Heart right ventricle (tissue), 16 donors: ENCODE measurements around the gene R3HDM4. TPM values are rescaled to one million over a fixed set of nuclear protein-coding genes. Genes with fewer than 3 reads are reported as not detected.

Experiments
- ATAC-seq, 8 donors: fragments of 200-7000 bp; cut with Tn5 transposase; one replicate each; pipeline ENCODE4 v1.9.1; 2020; ENCODE audit warnings: mild to moderate bottlenecking in 8 of 8, moderate library complexity in 8 of 8, moderate number of reproducible peaks in 1 of 8
- DNase-seq, 2 donors: peaks; one replicate each; pipeline ENCODE4 v3.0.0-alpha.2; 2020
- H3K27ac ChIP-seq, 10 donors: fragments of 200-600 bp; sonication (generic) in 2 of 10; one replicate each; pipeline versions ENCODE4 v1.5.0 to v1.8.0; 2020 to 2022; ENCODE audit warnings: mild to moderate bottlenecking in 3 of 10
- H3K27me3 ChIP-seq, 7 donors: fragments of 200-600 bp; one replicate each; pipeline ENCODE4 v1.8.0; 2021 to 2022; ENCODE audit warnings: mild to moderate bottlenecking in 2 of 7
- H3K36me3 ChIP-seq, 9 donors: fragments of 200-600 bp; sonication (generic) in 1 of 9; one replicate each; pipeline versions ENCODE4 v1.5.0 to v1.8.0; 2020 to 2022; ENCODE audit warnings: mild to moderate bottlenecking in 2 of 9
- H3K4me1 ChIP-seq, 9 donors: fragments of 200-600 bp; sonication (generic) in 1 of 9; one replicate each; pipeline versions ENCODE4 v1.5.0 to v1.8.0; 2020 to 2022; ENCODE audit warnings: mild to moderate bottlenecking in 4 of 9
- H3K4me3 ChIP-seq, 10 donors: fragments of 200-600 bp; sonication (generic) in 2 of 10; one replicate each; pipeline versions ENCODE4 v1.5.0 to v1.8.0; 2020 to 2022; ENCODE audit warnings: mild to moderate bottlenecking in 7 of 10, moderate library complexity in 2 of 10
- H3K9me3 ChIP-seq, 11 donors: fragments of 200-600 bp in 10 of 11; sonication (generic) in 2 of 11; one replicate each; pipeline versions ENCODE4 v1.5.0 to v1.8.0; 2013 to 2022; ENCODE audit warnings: mild to moderate bottlenecking in 2 of 11, control low read depth in 1 of 11, moderate library complexity in 1 of 11
- WGBS, 2 donors: extraction: QIAGEN DNeasy Blood & Tissue Kit; methylation state at CpG; one replicate each; pipeline ENCODE4 v1.1.7; 2013; ENCODE audit warnings: inconsistent platforms in 1 of 2; 5-methylcytosine and 5-hydroxymethylcytosine counted together
- intact Hi-C, 10 donors: fragments of 100-400 bp; cut with DNase I; formaldehyde crosslinking; loops; one replicate each; pipeline versions ENCODE4 v1.11.1 to v1.14.2; 2022
- long read RNA-seq, 3 donors: library from polyadenylated mRNA; unstranded; transcript quantifications; one replicate each; pipeline ENCODE4 v2.0.0, GENCODE V29; 2020 to 2021
- polyA plus RNA-seq, 2 donors: library from polyadenylated mRNA; stranded (reverse); fragments of 200-250 nt; gene quantifications; one replicate each; pipeline ENCODE4 v1.2.3, GENCODE V29; 2013
- total RNA-seq, 10 donors: library from RNA; stranded (reverse); fragmentation: NEBNext Ultra II Directional in 3 of 10; extraction: Animal tissue kit (Norgen Biotek cat#: 25700) in 3 of 10; gene quantifications; one replicate each; pipeline versions ENCODE4 v1.2.1 to v1.2.4, GENCODE V29; 2021 to 2023
- TF ChIP-seq, protein P1 (sequence below), 9 donors: fragments of 200-600 bp; sonication (generic) in 2 of 9; IDR thresholded peaks; one replicate each; pipeline versions ENCODE4 v1.5.0 to v1.8.0; 2021 to 2022; ENCODE audit warnings: antibody characterized with exemption in 9 of 9, mild to moderate bottlenecking in 5 of 9, moderate library complexity in 1 of 9
- donor health status: Arrhythmogenic right ventricular cardiomyopathy.
- donor health status: ischemic (EF 13 %, LVEDD 7.1; RV severe dilation, severe dysfunction).
- donor health status: healthy with polysubstance abuse.
- donor health status: DM: no; HTN: yes; CAD: no.
- donor health status: DM: no; HTN: no; CAD: no.
- donor health status: ischemic (EF 25% LVEDD 6.9; RV normal size, moderate dysfunction).
- donor health status: ischemic (EF 25% LVEDD 5.7; RV mildly dilated, moderate dysfunction).
- donor health status: healthy.
- donor health status: DM: yes; HTN: yes; CAD: no.
- donor health status: Ischemic cardiomyopathy.
- donor health status: ischemic (EF 35%, LVEDD 5.7; RV mildly dilated, moderate dysfunction).
- donor health status: nonischemic (EF 11% LVEDD 7.7; RV severe dilation, severe dysfunction).
- donor health status: DM: yes; HTN: yes; CAD: no.
- donor health status: PGD.
- donor health status: ischemic (EF 29% LVEDD 5.4; RV normal size, mild dysfunction).
- donor health status: nonischemic (EF 23%, LVEDD 6.1; RV moderate dilation, normal function).

The R3HDM4 gene
- total RNA-seq, result 10 to 100 TPM; 16.3 to 30.6 (median 19.9) TPM
- 10 to 100 TPM; 34.5 to 49.8 TPM for polyA plus RNA-seq
- long read RNA-seq, donor 1, partial matches to known transcripts, result 1 of 4 reads
- long read RNA-seq, donor 1, other reads (novel, unspliced or antisense), result 1 of 4 reads
- long read RNA-seq, donor 2, partial matches to known transcripts, result 1 of 7 reads
- long read RNA-seq, donor 2, other reads (novel, unspliced or antisense), result 3 of 7 reads
- long read RNA-seq, donor 3, partial matches to known transcripts, result 1 of 8 reads
- long read RNA-seq, donor 3, other reads (novel, unspliced or antisense), result 3 of 8 reads

DNA sequence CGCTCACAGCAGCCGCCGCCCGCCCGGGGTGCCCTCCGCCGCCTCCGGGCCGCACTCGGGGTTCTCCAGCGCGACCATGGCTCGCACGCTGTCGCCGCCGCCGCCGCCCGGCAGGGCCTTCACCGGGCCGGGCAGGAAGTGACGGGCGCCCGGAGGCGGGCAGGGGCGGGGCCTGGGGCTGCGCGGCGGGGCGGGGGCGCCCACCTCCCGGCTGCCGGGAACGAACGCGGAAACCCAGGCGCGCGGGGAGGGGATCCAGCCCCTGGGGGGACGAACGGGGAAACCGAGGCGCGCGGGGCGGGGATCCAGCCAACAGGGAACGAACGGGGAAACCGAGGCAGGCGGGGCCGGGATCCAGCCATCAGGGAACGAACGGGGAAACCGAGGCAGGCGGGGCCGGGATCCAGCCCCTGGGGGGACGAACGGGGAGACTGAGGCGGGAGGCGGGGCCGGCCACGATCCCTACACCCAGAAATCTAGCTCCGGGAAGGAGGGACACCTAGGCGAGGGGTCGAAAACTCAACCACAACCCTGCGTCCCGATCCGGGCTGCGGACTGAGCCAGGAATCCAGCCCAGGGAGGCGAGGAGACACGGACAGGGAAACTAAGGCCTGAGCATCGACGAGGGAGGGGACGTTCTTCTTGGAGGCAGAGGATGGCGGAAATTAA lies at the start of gene R3HDM4:
R3HDM4 (minus strand) TSS at position 140 of the 669 bp plus-strand sequence; CDS start at position 78, 62 bp downstream.
- Histone ChIP-seq H3K4me3 (peak within 1 kb of the TSS; percentile 70 to 99 (median 88)), H3K4me1 (peaks cover 13 to 59% (median 22%) of the 10 kb centered on the region in 9 donors), H3K27me3 (peaks cover 11 to 24% (median 22%) of the 10 kb centered on the region in 7 donors), H3K9me3 (no peaks in the 10 kb centered on the region), H3K27ac (peak within 1 kb of the TSS; percentile 70 to 99 (median 92)), H3K36me3 (peaks cover 0 to 3% (median 0%) of the 10 kb centered on the region in 9 donors)
- TF ChIP-seq, protein P1, sequence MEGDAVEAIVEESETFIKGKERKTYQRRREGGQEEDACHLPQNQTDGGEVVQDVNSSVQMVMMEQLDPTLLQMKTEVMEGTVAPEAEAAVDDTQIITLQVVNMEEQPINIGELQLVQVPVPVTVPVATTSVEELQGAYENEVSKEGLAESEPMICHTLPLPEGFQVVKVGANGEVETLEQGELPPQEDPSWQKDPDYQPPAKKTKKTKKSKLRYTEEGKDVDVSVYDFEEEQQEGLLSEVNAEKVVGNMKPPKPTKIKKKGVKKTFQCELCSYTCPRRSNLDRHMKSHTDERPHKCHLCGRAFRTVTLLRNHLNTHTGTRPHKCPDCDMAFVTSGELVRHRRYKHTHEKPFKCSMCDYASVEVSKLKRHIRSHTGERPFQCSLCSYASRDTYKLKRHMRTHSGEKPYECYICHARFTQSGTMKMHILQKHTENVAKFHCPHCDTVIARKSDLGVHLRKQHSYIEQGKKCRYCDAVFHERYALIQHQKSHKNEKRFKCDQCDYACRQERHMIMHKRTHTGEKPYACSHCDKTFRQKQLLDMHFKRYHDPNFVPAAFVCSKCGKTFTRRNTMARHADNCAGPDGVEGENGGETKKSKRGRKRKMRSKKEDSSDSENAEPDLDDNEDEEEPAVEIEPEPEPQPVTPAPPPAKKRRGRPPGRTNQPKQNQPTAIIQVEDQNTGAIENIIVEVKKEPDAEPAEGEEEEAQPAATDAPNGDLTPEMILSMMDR (IDR thresholded peaks at IDR 0.05), result no peak
- DNase-seq (peak; percentile 82 to 85), ATAC-seq (peak; percentile 88 to 95 (median 92))
- 0 to 1% methylated on average over 60 to 76 of the region's 76 CpGs for WGBS, 2 donors
- intact Hi-C loops, result loop anchor here in 2 of 10 donors (1.0 to 2.0 kb wide), 2 partner anchors 20 to 50 kb away; partner anchors contain the start of genes MED16 (in 1 of the 2) and RNU6-9 (in 1 of the 2)

DNA sequence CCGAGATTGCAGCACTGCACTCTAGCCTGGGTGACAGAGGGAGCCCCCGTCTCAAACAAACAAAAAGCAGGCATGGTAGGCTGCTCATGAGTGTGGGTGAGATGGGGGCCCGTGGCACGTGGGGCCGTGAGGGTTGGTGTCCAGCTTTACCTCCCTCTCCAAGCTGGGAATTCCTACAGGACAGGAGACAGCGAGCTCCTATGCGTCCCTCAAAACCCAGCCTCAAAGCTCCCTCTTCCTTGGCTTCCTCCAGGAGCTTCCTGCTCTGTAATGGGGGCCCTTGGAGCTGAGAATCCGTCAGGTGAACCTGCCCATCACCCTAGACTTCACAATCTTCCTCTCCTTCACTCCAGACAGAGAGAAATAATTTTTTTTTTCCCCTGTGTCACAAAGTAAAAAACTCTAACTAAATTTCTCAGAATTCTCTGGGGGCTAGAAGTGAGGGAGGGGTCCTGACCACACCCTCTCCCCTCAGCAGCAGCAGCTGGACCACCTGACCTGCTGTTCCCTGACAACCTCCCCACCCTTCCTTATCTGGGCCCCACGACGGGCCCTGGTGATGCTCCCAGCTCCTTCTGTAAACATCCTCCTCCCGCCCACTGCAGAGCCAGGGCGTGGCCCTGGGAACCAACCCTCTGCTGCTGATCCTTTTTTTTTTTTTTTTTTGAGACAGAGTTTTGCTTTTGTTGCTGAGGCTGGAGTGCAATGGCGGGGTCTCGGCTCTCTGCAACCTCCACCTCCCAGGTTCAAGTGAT lies 49.0 kb upstream of the R3HDM4 start:
- Histone ChIP-seq H3K9me3 (peaks cover 0 to 5% (median 0%) of the 10 kb centered on the region in 11 donors), H3K27me3 (no peaks in the 10 kb centered on the region), H3K4me3 (no peak overlapping the region), H3K36me3 (peaks cover 0 to 54% (median 12%) of the 10 kb centered on the region in 9 donors), H3K27ac (no peak overlapping the region), H3K4me1 (no peaks in the 10 kb centered on the region)
- TF ChIP-seq, protein P1 (IDR thresholded peaks at IDR 0.05), result no peak
- WGBS, 2 donors, result 82 to 86% methylated on average over 14 of the region's 14 CpGs
- intact Hi-C loops, result no loop called here
- ATAC-seq (no peak), DNase-seq (no peak)

DNA sequence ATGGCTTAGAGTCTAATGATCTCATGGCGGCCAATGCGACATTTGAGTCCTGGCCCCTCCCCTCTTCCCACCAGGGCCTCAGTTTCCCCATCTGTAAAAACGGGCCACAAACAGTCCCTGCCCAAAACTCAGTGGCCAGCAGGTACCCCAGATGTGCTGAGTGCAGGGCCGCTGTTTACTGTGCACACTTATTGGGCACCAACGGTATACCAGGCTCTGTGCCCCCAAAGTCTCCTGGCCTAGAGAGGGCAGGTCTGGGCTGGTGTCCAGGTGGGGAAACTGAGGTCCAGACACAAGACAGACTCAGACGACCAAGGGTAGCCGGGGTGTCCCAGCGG lies 47.6 kb upstream of the R3HDM4 start:
- H3K4me3 ChIP-seq, result no peak overlapping the region
- H3K27ac ChIP-seq, result no peak overlapping the region
- intact Hi-C loops, result no loop called here
- TF ChIP-seq, protein P1 (IDR thresholded peaks at IDR 0.05), result no peak
- ATAC-seq, result no peak
- no peak for DNase-seq
- 83 to 85% methylated on average over 8 of the region's 8 CpGs for WGBS, 2 donors
- H3K9me3 ChIP-seq, result no peaks in the 10 kb centered on the region
- peaks cover 0 to 43% (median 12%) of the 10 kb centered on the region in 9 donors for H3K36me3 ChIP-seq
- no peaks in the 10 kb centered on the region for H3K27me3 ChIP-seq
- no peaks in the 10 kb centered on the region for H3K4me1 ChIP-seq

DNA sequence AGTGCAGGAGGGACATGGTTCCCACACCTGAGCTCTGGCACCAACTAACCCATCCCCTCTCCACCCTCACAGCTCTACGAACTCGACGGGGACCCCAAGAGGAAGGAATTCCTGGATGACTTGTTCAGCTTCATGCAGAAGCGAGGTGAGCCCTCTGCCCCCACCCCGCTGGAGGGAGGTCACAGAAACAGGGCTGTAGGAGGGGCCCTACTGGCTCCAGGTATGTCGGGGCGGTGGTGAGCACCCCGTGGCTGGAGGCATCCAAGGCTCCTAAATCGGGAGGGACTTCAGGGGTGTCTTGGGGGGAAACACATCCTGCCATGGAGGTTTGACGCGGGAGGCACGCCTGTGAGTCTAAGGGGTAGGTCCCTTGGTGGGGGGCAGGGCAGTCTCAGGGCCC lies 47.0 kb upstream of the R3HDM4 start:
- WGBS, 2 donors, result 67 to 68% methylated on average over 12 of the region's 12 CpGs
- Histone ChIP-seq H3K27me3 (no peaks in the 10 kb centered on the region), H3K4me1 (no peaks in the 10 kb centered on the region), H3K36me3 (peaks cover 0 to 37% (median 6%) of the 10 kb centered on the region in 9 donors), H3K27ac (no peak overlapping the region), H3K9me3 (no peaks in the 10 kb centered on the region), H3K4me3 (no peak overlapping the region)
- DNase-seq (no peak), ATAC-seq (no peak)
- TF ChIP-seq, protein P1 (IDR thresholded peaks at IDR 0.05), result no peak
- intact Hi-C loops, result no loop called here
